ENCODE results near the gene LNX1.

DNA sequence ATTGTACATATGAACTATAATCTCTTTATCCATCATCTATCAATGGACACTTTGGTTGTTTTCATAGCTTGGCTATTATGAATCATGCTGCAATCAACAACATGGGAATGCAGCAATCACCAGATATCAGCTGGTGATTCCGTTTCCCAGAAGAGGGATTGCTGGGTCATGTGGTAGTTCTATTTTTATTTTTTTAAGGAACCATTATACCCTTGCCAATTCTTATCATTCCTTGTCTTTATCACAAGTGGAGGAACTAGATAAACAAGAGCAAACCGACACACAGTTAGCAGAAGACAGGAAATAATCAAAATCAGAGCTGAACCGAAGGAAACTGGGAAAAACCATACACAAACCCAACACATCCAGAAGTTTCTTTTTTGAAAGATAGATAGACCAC is 14.5 kb upstream of the LNX1 start:
- no peak for TF ChIP-seq TOE1 (IDR thresholded peaks at IDR 0.05; ENCODE audit: borderline replicate concordance)
- no peak for TF ChIP-seq TOE1 (CRISPR knock-in tag; IDR thresholded peaks at IDR 0.05; ENCODE audit: borderline replicate concordance, low read depth)
- TF ChIP-seq, protein P1, sequence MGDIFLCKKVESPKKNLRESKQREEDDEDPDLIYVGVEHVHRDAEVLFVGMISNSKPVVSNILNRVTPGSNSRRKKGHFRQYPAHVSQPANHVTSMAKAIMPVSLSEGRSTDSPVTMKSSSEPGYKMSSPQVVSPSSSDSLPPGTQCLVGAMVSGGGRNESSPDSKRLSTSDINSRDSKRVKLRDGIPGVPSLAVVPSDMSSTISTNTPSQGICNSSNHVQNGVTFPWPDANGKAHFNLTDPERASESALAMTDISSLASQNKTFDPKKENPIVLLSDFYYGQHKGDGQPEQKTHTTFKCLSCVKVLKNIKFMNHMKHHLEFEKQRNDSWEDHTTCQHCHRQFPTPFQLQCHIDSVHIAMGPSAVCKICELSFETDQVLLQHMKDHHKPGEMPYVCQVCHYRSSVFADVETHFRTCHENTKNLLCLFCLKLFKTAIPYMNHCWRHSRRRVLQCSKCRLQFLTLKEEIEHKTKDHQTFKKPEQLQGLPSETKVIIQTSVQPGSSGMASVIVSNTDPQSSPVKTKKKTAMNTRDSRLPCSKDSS (IDR thresholded peaks at IDR 0.05; ENCODE audit: low read depth, partially characterized antibody): no peak
- no peak for TF ChIP-seq NR2C2 (CRISPR knock-in tag; IDR thresholded peaks at IDR 0.05)
- no peak for TF ChIP-seq NR2C2 (tag; IDR thresholded peaks at IDR 0.05)
- no peak for TF ChIP-seq EZH2 (IDR thresholded peaks at IDR 0.05; ENCODE audit: borderline replicate concordance, low read depth, low read length)
- no peak for TF ChIP-seq TAF1 (IDR thresholded peaks at IDR 0.05; ENCODE audit: control insufficient read depth, extremely low read depth, insufficient read depth, low read length, severe bottlenecking)
- no peak for TF ChIP-seq E2F3 (CRISPR knock-in tag; IDR thresholded peaks at IDR 0.05)
- TF ChIP-seq SRSF7 (optimal IDR thresholded peaks at IDR 0.05; ENCODE audit: low read depth, low read length): no peak
- TF ChIP-seq FOS (IDR thresholded peaks at IDR 0.05; ENCODE audit: extremely low read depth, insufficient read length): no peak
